SK-N-SH treated with all-trans-retinoic acid at 6 μM for 48 hours (cell line): Measurements from ENCODE around the gene NAALADL2.

ENCODE experiments used
- ARNTL ChIP-seq: fragments of 450-650 bp; formaldehyde crosslinking; IDR thresholded peaks from 2 replicates; pipeline ENCODE4 v1.5.0; 2020; ENCODE audit warnings: low read depth, mild to moderate bottlenecking, moderate library complexity, borderline replicate concordance
- CSDC2 ChIP-seq: fragments of 250-450 bp; sonication (Bioruptor Pico); IDR thresholded peaks from 2 replicates; pipeline ENCODE4 v1.5.0; 2020; ENCODE audit warnings: mild to moderate bottlenecking, moderate library complexity
- ISL1 ChIP-seq: fragments of 250-450 bp; sonication (Bioruptor Pico); IDR thresholded peaks from 2 replicates; pipeline ENCODE4 v2.1.2; 2022; ENCODE audit warnings: mild to moderate bottlenecking, moderate library complexity
- RARB ChIP-seq: fragments of 250-450 bp; sonication (Bioruptor Pico); IDR thresholded peaks from 2 replicates; pipeline ENCODE4 v1.8.0; 2021; ENCODE audit warnings: mild to moderate bottlenecking, moderate library complexity
- SNAI2 ChIP-seq: fragments of 250-450 bp; sonication (Bioruptor Pico); IDR thresholded peaks from 2 replicates; pipeline ENCODE4 v1.5.0; 2020; ENCODE audit warnings: mild to moderate bottlenecking, moderate library complexity
- TCF4 ChIP-seq: fragments of 250-450 bp; sonication (Bioruptor Pico); IDR thresholded peaks from 2 replicates; pipeline ENCODE4 v1.8.0; 2021; ENCODE audit warnings: mild to moderate bottlenecking, moderate library complexity, borderline replicate concordance
- TOX ChIP-seq: fragments of 250-450 bp; sonication (Bioruptor Pico); IDR thresholded peaks from 2 replicates; pipeline ENCODE4 v1.8.0; 2021; ENCODE audit warnings: mild to moderate bottlenecking, moderate library complexity, borderline replicate concordance
- ZNF70 ChIP-seq: fragments of 450-650 bp; formaldehyde crosslinking; IDR thresholded peaks from 2 replicates; pipeline ENCODE4 v1.5.0; 2020; ENCODE audit warnings: mild to moderate bottlenecking, moderate library complexity
- TF ChIP-seq, protein P1 (sequence below): fragments of 250-450 bp; sonication (Bioruptor Pico); IDR thresholded peaks from 2 replicates; pipeline ENCODE4 v1.8.0; 2021; ENCODE audit warnings: low read depth, mild to moderate bottlenecking, moderate library complexity, borderline replicate concordance
- TF ChIP-seq, protein P2 (sequence below): fragments of 250-450 bp; sonication (Bioruptor Pico); IDR thresholded peaks from 2 replicates; pipeline ENCODE4 v1.8.0; 2020; ENCODE audit warnings: mild to moderate bottlenecking, moderate library complexity, borderline replicate concordance
- TF ChIP-seq, protein P3 (sequence below): fragments of 250-450 bp; sonication (Bioruptor Pico); IDR thresholded peaks from 2 replicates; pipeline ENCODE4 v1.5.1; 2020; ENCODE audit warnings: low read depth, mild to moderate bottlenecking, moderate library complexity

DNA sequence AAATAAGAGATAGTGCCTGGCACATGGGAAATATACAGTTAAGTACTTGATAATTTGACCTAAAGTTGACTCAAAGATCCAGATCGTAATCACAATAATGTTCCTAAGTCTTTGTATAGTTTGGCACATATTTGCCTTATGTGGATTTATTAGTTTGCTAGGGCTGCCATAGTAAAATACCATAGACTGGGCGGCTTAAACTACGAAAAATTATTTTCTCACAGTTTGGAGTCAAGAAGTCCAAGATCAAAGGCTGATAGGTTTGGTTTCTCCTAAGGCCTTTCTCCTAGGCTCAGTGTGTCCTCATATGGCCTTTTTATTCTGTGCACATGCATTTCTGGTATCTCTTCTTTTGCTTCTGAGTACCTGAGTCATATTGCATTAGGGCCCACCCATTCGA is 453.7 kb downstream of the NAALADL2 start:
- TF ChIP-seq, protein P1, sequence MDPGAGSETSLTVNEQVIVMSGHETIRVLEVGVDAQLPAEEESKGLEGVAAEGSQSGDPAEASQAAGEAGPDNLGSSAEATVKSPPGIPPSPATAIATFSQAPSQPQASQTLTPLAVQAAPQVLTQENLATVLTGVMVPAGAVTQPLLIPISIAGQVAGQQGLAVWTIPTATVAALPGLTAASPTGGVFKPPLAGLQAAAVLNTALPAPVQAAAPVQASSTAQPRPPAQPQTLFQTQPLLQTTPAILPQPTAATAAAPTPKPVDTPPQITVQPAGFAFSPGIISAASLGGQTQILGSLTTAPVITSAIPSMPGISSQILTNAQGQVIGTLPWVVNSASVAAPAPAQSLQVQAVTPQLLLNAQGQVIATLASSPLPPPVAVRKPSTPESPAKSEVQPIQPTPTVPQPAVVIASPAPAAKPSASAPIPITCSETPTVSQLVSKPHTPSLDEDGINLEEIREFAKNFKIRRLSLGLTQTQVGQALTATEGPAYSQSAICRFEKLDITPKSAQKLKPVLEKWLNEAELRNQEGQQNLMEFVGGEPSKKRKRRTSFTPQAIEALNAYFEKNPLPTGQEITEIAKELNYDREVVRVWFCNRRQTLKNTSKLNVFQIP, result no peak
- TF ChIP-seq, protein P2, sequence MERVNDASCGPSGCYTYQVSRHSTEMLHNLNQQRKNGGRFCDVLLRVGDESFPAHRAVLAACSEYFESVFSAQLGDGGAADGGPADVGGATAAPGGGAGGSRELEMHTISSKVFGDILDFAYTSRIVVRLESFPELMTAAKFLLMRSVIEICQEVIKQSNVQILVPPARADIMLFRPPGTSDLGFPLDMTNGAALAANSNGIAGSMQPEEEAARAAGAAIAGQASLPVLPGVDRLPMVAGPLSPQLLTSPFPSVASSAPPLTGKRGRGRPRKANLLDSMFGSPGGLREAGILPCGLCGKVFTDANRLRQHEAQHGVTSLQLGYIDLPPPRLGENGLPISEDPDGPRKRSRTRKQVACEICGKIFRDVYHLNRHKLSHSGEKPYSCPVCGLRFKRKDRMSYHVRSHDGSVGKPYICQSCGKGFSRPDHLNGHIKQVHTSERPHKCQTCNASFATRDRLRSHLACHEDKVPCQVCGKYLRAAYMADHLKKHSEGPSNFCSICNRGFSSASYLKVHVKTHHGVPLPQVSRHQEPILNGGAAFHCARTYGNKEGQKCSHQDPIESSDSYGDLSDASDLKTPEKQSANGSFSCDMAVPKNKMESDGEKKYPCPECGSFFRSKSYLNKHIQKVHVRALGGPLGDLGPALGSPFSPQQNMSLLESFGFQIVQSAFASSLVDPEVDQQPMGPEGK (CRISPR knock-in tag), result no peak
- TF ChIP-seq RARB (CRISPR knock-in tag), result no peak
- no peak for TF ChIP-seq TOX
- no peak for TF ChIP-seq ZNF70
- TF ChIP-seq ARNTL, result no peak
- TF ChIP-seq ISL1 (CRISPR knock-in tag), result no peak
- TF ChIP-seq CSDC2, result no peak
- TF ChIP-seq, protein P3, sequence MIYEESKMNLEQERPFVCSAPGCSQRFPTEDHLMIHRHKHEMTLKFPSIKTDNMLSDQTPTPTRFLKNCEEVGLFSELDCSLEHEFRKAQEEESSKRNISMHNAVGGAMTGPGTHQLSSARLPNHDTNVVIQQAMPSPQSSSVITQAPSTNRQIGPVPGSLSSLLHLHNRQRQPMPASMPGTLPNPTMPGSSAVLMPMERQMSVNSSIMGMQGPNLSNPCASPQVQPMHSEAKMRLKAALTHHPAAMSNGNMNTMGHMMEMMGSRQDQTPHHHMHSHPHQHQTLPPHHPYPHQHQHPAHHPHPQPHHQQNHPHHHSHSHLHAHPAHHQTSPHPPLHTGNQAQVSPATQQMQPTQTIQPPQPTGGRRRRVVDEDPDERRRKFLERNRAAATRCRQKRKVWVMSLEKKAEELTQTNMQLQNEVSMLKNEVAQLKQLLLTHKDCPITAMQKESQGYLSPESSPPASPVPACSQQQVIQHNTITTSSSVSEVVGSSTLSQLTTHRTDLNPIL (CRISPR knock-in tag), result no peak
- no peak for TF ChIP-seq SNAI2 (CRISPR knock-in tag)
- no peak for TF ChIP-seq TCF4 (CRISPR knock-in tag)
